Stimulated activated CD8-positive, alpha-beta memory T cell treated with anti-CD3 and anti-CD28 coated beads, Interleukin-12 subunit alpha, Interleukin-12 subunit beta, amount 100 ng/mL, for 24 hours (primary cell): ENCODE measurements around the gene MIA3.
A peak's percentile ranks its signal among the peaks of the same experiment; 100 is the strongest.
"Not testable (repeated sequence)": the region's sequence is repeated elsewhere in the genome, so short reads cannot be mapped to it uniquely, and the experiment has no call there.

Source experiments
- DNase-seq: peaks from one replicate; pipeline ENCODE4 v3.0.0-alpha.2; 2020; ENCODE audit errors: extremely low read depth

MIA3 gene

GRCh38 chr1:222663431-222663934 lies 45.6 kb downstream of the MIA3 start:
- no peak for DNase-seq

DNA sequence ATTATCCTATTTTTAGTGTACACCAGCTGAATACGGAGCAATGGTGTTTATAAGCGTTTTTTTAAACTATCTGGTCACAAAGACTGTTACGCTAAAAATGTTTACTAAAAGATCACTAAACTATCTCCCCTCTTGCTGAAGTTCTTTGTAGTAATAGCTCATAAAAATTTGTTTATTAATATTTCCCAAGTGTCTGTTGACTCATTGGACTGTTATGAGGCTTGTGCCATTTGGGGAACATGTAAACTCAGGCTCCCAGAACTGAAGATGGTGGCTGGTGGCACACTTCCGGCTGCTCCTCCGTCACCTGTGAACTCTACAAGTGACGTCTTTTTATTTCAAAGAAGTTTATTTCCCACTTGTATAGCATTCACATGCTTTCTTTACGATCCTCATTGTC lies 48.1 kb downstream of the MIA3 start:
- DNase-seq: no peak

DNA sequence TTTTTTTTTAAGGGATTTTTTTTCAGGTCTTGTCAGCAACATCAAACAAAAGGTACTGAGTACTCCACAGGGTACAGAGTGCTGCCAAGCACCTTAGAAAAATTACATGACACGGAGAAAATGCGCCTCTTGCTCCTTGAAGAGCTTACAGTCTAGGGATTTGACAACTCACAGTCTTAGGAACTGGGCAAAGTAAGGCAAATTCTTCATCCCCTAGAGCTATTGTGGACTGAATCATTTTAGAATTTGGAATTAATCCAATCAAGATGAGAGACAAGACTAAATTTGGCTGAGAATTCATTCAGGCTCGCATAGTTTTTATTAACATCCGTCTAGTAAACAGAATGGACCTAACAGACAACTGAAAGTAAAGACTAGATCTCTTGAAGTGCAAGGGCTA lies 50.3 kb downstream of the MIA3 start:
- DNase-seq: not testable (repeated sequence)

GRCh38 chr1:222669107-222669506 lies 51.2 kb downstream of the MIA3 start:
- not testable (repeated sequence) for DNase-seq

DNA sequence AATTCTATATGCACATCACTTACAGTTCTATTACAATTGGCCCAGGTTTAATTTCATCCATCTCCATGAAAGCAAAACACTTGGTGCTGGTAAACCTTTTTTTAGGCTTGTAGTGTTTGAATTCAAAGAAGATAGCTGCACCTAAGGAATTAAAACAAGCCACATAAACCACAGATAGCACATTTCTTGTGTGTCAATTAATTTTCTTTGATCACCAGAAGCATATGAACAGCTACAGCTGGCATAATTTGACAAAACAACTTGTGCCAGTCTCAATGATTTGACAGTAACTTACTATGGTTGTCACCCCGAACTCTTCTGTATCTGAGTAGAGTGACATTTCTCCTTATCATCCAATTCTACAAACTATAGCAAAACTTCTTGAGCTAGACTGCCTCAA lies 52.2 kb downstream of the MIA3 start:
- no peak for DNase-seq

GRCh38 chr1:222680080-222680479 lies 62.2 kb downstream of the MIA3 start:
- DNase-seq: no peak

DNA sequence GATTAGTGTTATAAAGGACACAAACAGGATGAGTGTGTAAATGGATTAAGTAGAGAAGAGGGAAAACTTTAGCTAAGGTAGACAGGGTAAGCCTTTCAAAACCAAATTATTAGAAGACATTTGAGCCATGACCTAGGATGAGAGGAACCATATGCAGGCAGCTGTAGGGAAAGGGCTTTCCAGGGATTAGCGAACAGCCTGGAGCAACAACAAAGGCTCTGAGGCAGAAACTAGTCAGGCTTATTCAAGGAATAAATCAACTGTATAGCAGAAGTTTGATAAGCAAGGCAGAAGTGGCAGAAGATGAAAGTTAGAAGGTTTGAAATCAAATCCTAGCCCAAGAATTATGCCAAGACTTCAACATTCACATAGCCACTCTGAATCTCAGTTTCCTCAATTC lies 73.1 kb downstream of the MIA3 start:
- DNase-seq: no peak

- no peak for DNase-seq
Measured at GRCh38 chr1:222694927-222695326, 77.0 kb downstream of the MIA3 start.

GRCh38 chr1:222696741-222697140 lies 78.8 kb downstream of the MIA3 start:
- DNase-seq: no peak

DNA sequence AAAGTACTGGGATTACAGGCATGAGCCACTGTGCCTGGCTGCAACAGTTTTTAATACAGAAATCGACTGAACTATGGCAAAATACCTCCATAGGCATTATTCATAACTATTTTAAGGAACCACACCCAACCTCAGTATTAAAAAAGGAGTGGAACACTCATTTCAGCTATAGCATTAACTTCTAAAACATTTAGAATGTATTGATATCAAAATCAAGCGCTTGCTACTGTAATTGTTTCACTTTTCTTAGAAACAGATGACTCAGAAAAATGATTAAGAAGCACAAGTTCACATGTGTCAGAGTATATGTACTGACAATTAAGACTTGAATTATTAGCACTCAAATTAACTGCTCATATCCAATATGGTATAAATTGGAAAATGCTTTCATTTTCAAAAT lies 79.3 kb downstream of the MIA3 start:
- no peak for DNase-seq

- no peak for DNase-seq
Measured at GRCh38 chr1:222697826-222698225, 79.9 kb downstream of the MIA3 start.

DNA sequence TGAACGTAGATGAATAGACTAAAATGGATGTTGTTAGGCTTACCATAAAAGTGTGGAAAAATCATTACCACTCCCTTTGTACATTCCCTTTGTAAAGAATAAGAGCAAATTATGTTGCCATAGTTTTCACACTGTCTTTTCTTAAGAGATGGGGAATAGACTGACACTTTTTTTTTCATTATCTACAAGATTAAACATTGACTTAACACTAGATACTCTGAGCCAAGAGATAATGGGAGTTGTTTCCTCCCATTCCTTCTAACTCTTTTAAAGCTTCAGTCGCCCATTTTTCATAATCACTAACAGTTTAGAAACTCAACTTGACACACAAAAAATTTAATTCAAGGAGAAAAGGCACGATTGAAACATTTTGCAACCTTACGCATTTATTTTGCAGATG lies 84.3 kb downstream of the MIA3 start:
- DNase-seq: no peak

DNA sequence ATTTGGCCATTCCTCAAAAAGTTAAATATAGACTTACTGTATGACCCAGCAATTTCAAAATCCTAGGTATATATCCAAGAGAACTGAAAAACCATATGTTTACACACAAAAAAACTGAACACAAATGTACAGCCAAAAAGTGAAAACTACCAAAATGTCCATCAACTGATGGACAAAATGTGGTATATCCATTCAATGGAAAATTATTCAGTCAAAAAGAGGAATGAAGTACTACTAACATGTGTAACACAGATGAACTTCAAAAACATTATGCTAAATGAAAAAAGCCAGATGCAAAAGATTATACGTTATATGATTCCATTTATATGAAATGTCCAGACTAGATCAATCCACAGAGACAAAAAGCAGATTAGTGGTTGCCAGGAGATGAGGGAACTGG lies 86.4 kb downstream of the MIA3 start:
- no peak for DNase-seq

DNA sequence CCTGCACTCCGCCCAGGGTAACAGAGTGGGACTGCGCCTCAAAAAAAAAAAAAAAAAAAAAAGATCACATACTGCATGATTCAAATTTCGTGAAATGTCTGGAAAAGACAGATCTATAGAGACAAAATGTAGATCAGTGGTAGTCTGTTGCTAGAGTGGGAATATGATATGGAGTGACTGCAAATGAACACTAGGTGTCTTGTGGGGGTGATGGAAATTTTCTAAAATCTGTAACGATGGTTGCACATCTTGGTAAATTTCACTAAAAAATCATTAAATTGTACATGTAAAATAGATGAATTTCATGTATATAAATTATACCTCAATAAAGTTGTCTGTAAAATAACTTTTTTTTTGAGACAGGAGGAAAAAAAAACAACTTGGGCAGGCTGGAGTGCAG lies 88.9 kb downstream of the MIA3 start:
- DNase-seq: no peak

DNA sequence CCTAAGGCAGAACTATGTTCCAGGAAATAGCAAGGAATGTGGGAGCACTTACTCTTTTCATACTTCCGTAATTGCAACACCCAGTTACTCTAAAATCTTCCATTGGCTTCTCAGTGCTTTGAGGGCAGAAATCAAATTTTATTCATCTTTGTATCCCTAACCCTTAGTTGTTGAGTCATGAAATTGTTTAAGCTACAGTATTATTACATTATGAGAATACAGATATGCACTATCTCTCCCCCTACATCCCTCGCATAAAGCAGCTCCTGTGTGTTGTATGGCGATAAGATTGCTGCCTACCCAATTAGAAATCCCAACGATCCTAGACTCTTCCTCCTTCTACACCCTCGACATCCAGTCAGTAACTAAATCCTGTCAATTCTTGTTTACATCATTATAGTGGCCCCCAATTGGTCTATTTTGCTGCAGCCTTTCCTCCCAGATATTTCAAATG lies 91.8 kb downstream of the MIA3 start:
- no peak for DNase-seq

GRCh38 chr1:222711319-222712252 lies 93.7 kb downstream of the MIA3 start:
- no peak for DNase-seq

DNA sequence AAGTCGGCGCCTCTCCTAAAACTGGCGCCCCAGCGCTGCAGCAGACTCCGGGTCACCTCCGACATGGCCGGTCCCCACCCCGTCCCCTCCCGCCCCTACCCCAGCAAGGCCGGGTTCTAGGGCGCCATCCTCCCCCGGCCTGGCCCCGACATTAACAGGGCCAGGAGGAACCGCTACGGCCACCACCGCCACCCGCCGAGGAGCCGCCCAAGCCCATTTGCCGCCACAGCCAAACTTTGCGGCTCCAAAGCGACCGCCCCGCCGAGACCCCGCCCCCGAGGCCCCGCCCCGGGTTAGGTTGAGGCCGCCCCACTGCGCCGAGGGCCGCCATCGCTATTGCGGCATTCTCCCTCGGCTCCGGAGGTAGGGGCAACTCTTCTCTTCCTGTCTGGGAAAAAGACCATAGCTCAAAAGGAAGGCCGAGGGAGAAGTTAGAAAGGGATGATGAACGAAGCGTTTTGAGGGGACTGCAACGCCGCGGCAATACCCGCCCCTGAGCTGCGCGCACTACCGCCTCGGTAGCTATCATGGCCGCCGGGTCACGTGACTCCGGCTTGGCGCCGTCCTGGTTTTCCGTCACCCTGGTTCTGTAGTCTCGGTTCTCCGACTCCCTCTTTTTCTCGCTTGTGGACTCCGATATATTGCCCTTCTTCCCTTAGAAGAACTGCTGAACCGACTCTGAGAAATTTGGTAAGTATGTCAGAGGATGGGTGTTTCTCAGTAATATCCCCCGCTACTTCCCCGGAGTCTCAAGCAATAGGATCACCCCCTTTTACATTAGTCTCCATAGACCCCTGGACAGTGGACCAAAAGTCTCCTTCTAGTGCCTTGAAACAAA lies 94.6 kb downstream of the MIA3 start, which contains the start of the genes AIDA and BROX:
TSS of gene AIDA (minus strand) at position 239 of the 838 bp plus-strand sequence. CDS start at position 65, 174 bp downstream.
TSS of gene BROX (plus strand) at position 312 of the 838 bp plus-strand sequence. CDS start 3,136 bp downstream, outside the sequence.
- DNase-seq: peak; percentile 96

GRCh38 chr1:222713091-222713961 lies 95.4 kb downstream of the MIA3 start:
- DNase-seq: peak; percentile 83

DNA sequence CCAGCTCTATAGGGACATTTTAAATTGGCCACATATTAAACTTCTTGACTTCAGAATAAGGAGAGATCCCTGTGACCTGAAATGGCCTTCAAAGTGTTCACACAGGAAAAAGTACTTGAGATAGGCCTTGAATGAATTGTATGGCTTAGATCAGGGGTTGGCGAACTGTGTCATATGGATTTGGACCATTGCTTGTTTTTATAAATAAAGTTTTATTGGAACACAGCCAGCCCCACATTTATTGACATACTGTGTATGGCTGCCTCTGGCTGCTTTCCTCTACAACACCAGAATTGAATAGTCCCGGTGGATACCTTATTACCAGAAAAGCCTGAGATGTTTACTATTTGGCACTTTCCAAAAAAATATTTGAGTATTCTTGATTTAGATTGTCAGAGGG lies 98.5 kb downstream of the MIA3 start:
- DNase-seq: no peak
